Renal cortical epithelial cell (primary cell): Measurements from ENCODE around the gene TRMT2B. TPM values are rescaled to one million over a fixed set of nuclear protein-coding genes. Genes with fewer than 3 reads are reported as not detected.
"Not testable (repeated sequence)": the region's sequence is repeated elsewhere in the genome, so short reads cannot be mapped to it uniquely, and the experiment has no call there.

ENCODE experiments used
- DNase-seq: peaks from one replicate; pipeline ENCODE4 v3.0.0-alpha.2; 2011; ENCODE audit warnings: low read depth
- total RNA-seq: library from RNA; depleted of rRNA; stranded (reverse); fragments of >200 nt; gene quantifications from 2 replicates; pipeline ENCODE4 v1.2.3, GENCODE V29; 2014

Gene TRMT2B, protein sequence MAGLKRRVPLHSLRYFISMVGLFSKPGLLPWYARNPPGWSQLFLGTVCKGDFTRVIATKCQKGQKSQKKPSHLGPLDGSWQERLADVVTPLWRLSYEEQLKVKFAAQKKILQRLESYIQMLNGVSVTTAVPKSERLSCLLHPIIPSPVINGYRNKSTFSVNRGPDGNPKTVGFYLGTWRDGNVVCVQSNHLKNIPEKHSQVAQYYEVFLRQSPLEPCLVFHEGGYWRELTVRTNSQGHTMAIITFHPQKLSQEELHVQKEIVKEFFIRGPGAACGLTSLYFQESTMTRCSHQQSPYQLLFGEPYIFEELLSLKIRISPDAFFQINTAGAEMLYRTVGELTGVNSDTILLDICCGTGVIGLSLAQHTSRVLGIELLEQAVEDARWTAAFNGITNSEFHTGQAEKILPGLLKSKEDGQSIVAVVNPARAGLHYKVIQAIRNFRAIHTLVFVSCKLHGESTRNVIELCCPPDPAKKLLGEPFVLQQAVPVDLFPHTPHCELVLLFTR
- 15.1 and 17.8 TPM in 2 replicates for total RNA-seq

DNA sequence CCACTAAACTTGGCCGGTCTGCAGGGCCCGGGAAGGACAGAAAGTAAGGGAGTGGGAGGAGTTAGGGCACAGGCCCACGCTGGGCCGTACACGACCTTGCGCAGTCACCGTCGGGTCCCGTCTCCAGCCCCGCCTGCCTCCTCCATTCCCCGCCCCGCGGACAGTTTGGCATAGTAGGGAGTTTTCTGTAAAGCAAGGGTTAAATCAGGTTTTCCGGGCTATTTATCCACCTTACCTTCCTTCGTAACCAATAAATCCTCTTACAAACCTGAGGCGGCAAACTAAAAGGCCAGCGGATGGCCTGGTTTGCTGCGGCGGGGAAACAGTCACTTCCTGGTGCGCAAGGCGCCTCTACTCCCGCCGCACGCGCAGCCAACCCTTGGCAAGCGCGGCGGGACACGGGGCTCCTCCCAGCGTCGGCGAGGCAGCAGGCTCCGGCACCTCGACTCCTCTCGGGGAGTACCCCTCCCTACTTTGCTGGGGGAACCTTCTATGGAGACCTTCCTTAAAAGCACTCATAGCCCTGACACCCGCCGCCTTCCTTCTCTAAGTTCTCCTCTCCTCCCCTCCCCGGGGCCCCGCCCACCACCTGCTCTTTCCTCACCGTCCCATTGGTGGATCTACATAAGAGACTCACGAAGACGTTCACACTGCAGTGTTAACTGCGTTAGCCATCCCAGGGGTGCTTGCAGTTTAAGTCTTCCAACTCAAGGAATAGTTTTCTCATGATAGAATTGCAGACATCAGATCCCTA, at the start of gene TRMT2B:
TSS of gene TRMT2B (minus strand) at position 563 of the 754 bp plus-strand sequence. CDS start 9,822 bp downstream, outside the sequence.
- DNase-seq: peak; percentile 67

DNA sequence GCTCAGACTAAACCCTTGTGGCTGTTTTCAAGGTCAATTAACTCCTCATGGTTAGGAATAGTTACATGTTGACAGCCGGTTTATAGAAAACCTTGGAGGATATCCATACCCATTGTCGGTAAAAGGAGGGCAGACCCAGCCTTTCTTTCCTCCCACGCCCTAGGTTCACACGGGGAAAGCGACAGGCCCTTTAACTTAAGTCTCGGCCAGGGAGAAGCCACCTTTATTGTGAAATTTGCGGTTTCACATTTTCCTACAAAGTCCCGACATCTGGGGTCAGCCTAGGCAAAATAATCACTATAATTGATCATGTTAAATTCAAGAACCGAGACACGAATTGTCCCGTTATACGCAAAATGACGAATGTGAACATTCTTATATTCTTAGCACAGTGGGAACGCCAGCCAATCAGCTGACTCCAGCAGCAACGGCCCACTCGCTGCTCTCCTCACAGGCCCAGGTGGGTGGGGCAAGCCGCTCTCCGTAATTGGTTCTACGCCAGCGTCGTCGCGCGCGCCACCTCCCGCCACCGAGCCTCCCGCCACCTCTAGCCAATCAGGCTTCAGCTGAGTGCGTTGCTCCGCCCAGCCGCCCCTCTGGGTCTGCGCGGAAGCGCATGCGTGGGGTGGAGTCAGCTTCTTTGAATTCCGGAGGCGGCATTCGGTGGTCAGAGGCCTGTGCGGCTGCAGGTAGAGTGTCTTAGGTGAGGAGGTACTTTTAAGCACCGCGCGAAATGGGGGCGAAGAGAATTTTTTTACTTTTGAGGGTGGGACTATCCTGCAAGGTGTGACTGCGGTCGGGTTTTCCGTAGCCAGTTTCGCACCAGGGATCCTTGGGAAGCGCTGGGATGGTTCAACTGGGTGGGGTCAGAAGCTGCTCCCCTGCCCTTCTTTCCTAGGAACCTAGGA, 45.9 kb upstream of the TRMT2B start, which contains the start of gene CENPI:
TSS of gene CENPI (plus strand) at position 659 of the 908 bp plus-strand sequence. CDS start 2,867 bp downstream, outside the sequence.
- DNase-seq: peak; percentile 83

DNA sequence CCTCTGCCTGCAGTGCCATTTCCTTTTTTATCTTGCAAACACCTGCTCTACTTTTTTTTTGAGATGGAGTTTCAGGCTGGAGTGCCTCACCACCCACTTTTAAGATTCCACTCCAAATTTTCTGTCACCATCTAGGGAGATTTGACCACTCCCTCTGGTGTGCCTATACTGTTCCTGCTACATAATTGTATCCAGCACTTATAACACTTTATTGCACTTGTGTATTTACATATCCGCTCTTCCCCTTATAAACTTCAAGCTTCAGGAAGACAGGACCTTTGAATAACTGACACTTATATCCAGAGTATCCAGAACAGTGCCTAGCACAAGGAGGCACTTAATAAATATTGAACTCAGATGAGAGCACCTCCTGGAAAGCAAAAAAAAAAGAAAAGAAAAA, 39.9 kb upstream of the TRMT2B start:
- no peak for DNase-seq

DNA sequence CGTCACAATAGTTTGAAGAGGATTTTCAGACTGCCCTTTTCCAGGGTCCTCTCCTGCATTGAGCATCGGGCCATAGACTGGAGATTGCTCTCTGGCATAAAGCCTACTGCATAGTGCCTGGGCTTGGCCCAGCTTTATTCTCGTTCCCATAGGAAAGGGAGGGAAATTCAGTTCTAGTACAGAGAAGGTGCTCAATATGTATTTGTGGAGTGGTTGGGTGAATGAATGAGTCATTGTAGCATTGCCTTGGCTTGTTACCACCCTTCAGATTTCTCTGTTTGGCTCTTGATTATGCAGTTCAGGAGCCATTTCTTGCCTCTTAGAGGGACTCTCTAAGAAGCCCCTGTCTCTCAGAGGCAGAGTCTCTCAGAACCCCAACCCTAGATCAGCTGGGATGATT, 29.3 kb upstream of the TRMT2B start:
- DNase-seq: no peak

DNA sequence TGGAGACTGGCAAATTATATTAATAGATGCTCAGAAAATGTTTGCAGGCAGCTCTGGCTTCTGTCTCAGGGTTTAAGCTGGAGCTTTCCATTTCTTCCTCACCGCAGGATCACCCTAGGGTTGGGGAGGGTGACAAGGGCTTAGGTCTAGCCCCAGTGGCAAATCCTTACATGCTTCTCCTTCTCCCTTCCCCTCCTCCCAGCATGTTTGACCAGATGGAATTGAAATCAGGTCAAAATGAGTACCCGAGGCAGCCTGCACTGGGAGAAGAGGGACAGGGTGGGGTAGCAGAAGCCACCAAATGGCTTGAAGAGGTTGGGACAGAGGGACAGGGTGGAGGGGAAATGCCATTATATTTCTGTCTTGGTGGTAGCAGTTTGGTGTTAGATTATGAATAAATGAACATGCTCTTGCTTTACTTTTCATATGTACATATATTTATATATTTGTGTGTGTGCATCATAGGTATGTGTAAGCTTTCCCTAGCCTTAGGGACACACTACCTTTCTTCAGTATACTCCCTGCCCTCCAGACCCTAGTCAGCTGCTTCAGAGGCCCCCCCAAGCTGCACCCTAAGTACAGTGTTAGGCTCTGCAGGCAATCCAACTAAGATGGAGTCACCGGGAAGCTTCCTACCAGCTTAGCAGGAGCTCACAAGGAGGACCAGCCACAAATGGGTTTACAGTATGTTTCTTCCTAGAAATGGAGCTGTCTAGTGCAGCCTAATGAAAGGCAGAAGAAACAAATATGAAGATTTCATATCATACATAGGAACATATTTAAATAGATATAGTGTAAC, 28.6 kb upstream of the TRMT2B start:
- DNase-seq: no peak

DNA sequence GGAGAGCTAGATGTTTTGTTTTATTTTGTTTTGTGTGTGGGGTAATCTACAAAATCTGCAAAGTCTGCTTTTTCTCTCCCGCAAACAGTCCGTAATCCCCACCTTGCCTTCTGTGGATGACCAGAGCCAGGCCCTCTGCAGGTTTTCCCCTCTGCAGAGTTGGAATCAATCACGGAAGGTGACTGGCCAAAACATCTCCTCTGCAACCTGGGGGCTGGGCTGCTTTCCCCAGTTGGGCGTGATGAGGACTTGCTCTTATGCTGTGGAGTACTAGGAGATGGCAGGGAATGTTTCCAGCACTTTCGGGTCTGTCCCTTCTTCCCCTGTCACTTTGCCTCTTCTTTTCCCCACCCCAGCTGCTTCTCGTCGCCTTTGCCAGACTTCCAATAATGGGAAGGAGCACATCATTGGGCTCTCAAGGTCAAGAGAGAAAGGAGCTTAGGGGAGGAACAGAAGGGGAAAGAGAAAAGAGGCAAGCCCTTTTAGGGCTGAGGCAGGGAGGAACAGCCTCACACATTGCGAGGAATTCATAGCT, 27.9 kb upstream of the TRMT2B start:
- no peak for DNase-seq

DNA sequence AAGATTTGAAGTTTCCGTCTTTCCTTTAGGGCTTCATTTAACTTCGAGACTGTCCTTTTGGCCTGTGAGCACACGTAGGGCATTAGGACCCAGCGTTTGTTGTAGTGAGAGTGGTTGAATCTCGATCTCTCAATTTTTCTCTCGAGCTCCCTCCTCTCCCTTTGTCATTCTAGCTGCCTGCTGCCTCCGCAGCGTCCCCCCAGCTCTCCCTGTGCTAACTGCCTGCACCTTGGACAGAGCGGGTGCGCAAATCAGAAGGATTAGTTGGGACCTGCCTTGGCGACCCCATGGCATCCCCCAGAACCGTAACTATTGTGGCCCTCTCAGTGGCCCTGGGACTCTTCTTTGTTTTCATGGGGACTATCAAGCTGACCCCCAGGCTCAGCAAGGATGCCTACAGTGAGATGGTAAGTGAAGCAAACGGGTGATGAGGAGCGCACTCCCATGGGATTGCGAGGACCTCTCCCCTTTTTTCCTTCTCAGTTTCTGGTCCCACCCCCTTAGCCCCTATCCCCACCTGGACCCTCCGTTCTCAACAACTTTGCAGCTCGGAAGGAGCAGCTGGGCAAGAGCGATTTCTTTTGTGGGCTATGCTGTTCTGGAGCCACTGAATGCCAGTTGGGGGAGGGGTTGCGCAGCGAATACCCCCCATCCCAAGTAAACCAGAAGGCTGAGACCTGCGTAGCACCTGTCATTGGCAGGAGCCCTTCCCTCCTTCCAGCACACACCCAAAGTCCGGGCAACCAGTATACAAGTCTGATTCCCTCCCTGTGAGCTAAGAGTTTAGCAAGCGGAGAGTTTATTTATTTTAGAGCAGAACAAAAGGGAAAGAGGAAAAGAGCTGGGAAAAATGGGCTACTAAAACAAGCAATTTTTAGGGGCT, 27.0 kb upstream of the TRMT2B start, which contains the start of gene TMEM35A:
TSS of gene TMEM35A (plus strand) at position 164 of the 883 bp plus-strand sequence. CDS start at position 288, 124 bp downstream.
- peak; percentile 9 for DNase-seq

DNA sequence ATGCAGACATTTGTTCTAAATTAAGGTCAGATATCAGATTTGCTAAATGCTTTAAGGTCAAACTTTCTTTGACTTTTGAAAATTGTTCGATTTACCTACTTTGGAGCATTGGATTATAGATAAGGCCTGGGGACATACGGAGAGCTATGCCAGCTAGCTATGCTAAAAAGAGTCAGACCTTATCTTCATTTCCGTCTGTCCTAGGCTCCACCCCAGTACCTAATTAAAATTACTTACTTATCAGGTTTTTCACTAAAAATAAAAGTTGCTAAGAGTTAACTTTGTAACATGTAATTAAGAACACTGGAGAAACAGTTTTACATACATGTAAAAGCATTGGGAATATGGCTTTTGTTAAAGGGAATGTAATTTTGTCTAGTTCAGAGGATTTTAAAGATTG, 19.7 kb upstream of the TRMT2B start:
- DNase-seq: no peak

DNA sequence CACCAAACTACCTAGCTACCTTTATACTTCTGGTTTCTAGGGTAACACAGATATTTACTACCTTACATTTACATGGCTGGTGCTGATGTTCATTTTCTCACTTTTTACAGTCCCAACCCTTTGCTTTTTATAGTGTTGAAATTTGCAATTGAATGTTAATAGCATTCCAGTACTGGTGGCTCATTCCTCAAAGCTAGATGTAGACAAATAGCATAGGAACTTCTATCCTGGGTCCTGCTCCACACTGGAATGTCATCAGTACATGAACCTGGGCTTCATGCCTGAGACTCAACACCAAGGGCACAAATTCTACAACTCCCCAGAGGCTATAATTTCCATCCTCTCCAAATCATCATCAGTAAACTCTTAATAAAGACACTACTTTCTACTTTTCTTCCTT, 10.3 kb upstream of the TRMT2B start:
- peak; percentile 60 for DNase-seq

DNA sequence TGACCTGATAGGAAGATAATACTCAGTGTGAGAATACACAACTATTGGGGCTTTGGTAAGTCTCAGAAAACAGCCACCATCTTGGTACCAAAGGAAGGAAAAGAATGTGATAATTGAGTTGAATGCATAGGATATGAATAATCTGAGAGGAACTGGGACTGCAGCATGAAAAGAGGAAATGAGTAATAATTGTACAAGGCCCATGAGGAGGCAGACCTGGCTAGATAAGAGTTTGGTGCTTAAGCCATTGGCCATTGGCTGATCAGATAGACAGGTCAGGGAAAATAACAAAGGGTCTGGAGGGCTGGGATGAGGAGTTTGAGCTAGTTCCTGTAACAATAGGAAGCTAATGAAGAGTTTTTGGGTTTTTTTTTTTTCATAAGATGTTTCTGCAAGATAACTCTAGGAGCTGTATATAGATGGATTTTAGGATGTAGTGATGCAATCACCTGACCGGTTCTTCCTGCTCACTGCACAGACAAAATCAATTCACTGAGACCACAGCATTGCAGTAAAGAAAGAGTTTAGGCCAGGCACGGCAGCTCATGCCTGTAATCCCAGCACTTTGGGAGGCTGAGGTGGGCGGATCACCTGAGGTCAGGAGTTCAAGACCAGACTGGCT, 5.3 kb upstream of the TRMT2B start:
- DNase-seq: no peak

DNA sequence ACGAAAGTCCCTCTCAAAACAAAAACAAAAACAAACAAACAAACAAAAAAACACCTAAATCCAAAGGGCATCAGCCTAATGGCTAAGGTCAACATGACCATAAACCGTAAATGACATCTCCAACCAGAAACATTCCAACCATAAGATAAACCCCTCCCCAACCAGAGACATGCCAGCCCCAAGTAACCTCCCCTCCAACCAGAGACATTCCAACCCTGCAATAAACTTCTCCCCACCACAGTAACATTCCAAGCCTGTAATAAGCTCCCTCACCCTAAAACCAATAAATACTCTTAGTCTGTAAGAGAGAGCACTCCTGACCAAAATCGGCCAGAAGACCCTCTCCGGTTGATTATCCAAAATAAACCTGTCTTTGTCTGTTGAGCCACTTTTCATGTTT, 4.6 kb upstream of the TRMT2B start:
- DNase-seq: not testable (repeated sequence)

DNA sequence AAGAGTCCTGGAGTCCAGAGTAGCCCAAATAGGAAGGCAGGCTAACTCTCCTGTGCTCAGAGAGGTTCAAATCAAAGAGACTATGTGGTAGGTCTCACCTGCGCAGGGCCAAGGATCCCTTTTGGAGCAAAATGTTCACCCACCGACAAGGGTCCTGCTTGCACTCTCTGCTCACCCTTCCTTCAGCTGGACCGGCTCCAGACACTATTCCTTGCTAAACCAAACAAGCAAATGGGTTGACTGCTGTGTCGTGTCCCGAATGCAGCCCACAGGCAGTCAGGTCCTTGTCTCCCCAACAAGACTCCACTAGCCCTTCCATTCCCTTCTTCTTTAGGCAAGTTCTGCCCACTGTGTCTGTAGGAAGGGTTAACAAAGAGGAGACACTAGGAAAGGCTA, 760 bp downstream of the TRMT2B start:
- no peak for DNase-seq

DNA sequence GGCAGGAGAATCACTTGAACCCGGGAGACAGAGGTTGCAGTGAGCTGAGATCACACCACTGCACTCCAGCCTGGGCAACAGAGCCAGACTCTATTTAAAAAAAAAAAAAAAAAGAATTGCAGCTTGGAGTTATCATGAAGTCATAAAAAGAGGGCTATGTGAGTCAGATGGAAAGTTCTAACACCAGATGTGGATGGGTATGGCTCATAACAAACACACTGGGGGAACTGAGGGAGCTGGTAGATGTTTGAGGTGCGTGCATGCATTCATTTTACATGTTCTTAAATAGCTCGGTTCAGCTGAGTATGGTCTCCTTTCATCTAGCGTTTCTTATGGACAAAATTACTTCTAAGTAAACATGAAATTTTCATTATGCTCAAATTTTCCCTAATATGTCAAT, 11.7 kb downstream of the TRMT2B start:
- no peak for DNase-seq

DNA sequence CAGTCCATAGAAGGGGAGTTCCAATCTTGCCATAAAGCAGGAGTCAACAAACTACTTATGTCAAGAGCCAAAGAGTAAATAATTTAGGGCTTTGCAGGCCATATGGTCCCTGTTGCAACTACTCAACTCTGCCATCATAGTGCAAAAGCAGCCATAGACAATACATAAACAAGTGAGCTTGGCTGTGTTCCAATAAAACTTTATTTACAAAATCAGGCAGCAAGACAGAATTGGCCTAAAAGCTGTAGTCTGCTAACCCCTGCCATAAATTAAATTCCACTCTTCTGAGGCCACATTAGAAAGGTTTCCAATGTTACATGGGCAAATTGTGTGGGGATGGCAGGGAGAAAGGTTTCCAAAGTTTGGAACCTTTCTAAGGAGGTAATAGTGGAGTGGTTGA, 14.7 kb downstream of the TRMT2B start:
- DNase-seq: no peak

DNA sequence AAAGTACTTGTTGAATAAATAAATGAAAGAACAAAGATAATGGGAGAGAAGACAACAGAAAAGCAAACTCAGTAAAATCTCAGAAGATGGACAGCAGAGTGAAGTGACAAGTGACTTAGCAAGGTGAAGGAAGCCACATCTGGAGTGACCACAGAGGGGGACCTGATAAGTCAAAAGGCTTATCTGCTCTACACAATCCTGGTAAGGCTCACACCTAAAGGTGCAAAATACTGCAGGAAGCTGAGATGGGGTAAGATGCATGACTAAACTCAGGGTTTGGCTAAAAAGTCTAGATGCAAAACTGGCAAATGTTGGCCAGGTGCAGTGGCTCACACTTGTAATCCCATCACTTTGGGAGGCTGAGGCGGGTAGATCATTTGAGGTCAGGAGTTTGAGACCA, 22.2 kb downstream of the TRMT2B start:
- DNase-seq: no peak

DNA sequence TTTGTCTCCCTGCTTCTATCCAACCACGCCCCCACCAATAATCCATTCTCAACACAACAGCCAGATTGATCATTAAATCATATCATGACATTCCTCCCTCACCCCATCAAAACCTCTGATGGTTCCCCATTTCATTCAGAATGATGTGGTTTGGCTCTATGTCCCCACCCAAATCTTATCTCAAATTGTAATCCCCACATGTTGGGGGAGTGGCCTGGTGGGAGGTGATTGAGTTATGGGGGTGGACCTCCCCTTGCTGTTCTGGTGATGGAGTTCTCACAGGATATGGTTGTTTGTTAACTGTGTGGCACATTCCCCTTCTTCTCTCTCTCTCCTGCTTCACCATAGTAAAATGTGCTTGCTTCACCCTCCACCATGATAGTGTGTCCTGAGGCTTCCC, 23.3 kb downstream of the TRMT2B start:
- DNase-seq: no peak

DNA sequence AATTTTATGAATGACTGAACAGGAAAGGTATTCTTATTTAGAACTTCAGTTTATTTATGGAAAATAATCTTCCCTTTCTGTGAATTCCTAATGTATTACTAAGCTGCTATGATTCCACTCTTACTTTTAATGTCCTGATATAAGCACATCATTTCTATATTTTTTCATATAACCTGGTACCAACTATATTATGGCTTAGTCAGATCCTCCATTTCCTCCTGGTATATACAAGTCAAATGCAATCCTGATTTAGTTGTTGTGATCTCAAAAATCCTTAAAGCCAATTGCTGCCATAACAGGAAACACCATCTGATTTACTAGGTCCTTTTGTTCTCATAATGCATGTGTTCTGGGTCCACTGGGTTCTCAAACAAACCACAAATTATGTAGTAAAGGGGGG, 26.8 kb downstream of the TRMT2B start:
- DNase-seq: no peak

DNA sequence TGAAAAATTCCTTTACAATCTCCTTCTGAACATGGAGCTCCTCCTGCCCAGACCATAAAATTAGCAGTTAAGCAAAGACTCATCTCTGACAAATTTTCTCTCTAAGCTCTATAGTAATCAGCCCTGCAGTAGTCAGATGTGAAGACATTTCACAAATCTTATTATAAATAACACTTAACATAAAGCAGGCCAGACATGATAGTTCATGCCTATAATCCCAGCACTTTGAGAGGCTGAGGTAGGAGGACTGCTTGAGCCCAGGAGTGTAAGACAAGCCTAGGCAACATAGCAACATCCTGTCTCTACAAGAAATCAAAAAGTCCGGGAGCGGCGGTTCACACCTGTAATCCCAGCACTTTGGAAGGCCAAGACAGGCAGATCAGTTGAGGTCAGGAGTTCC, 29.9 kb downstream of the TRMT2B start:
- no peak for DNase-seq

DNA sequence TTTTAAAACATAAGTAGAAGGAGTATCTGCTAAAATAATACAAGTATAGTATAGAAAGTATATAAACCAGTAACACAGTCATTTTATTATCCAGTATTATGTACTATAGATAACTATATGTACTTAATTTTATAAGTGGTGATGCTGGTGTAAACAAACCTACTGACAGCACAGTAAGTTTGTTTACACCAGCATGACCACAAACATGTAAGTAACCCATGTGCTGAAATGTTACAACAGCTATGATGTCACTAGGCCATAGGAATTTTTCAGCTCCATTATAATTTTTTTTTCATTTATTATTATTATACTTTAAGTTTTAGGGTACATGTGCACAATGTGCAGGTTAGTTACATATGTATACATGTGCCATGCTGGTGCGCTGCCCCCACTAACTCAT, 39.9 kb downstream of the TRMT2B start:
- not testable (repeated sequence) for DNase-seq
